Measurements from ENCODE around the gene ATP5IF1.
A peak's percentile ranks its signal among the peaks of the same experiment; 100 is the strongest.

ATP5IF1 gene

GRCh38 chr1:28239004-28239403, 3.1 kb downstream of the ATP5IF1 start:
- no peak for DNase-seq

GRCh38 chr1:28240024-28240423, 4.1 kb downstream of the ATP5IF1 start:
- no peak for DNase-seq

GRCh38 chr1:28241638-28242241, 5.8 kb downstream of the ATP5IF1 start:
- DNase-seq: no peak

GRCh38 chr1:28243685-28244311, 7.9 kb downstream of the ATP5IF1 start:
- no peak for DNase-seq

GRCh38 chr1:28244549-28245251, 8.8 kb downstream of the ATP5IF1 start:
- no peak for DNase-seq

- peak; percentile 39 for DNase-seq
Measured at GRCh38 chr1:28246427-28246832, 10.5 kb downstream of the ATP5IF1 start.

GRCh38 chr1:28247612-28248272, 11.8 kb downstream of the ATP5IF1 start:
- no peak for DNase-seq

- peak; percentile 80 for DNase-seq
Measured at GRCh38 chr1:28248273-28249012, 12.5 kb downstream of the ATP5IF1 start.

GRCh38 chr1:28249013-28249865, 13.3 kb downstream of the ATP5IF1 start:
- no peak for DNase-seq

- no peak for DNase-seq
Measured at GRCh38 chr1:28249866-28250295, 14.0 kb downstream of the ATP5IF1 start.

GRCh38 chr1:28256197-28256827, 20.4 kb downstream of the ATP5IF1 start:
- no peak for DNase-seq

GRCh38 chr1:28257736-28258135, 21.8 kb downstream of the ATP5IF1 start:
- DNase-seq: no peak

- DNase-seq: no peak
Measured at GRCh38 chr1:28258628-28259251, 22.8 kb downstream of the ATP5IF1 start.

- DNase-seq: peak; percentile 98
Measured at GRCh38 chr1:28259252-28259933, 23.5 kb downstream of the ATP5IF1 start, which contains the start of gene SESN2. Gene SESN2 (plus strand): TSS chr1:28259518. CDS start chr1:28259848, 330 bp downstream.

- no peak for DNase-seq
Measured at GRCh38 chr1:28259934-28260802, 24.2 kb downstream of the ATP5IF1 start.

- DNase-seq: no peak
Measured at GRCh38 chr1:28260803-28261174, 24.9 kb downstream of the ATP5IF1 start.

GRCh38 chr1:28264897-28265296, 29.0 kb downstream of the ATP5IF1 start:
- DNase-seq: no peak

- no peak for DNase-seq
Measured at GRCh38 chr1:28265577-28265976, 29.7 kb downstream of the ATP5IF1 start.

GRCh38 chr1:28266920-28267322, 31.0 kb downstream of the ATP5IF1 start:
- DNase-seq: no peak
